NCI-H1930 (cell line): ENCODE results near the gene MPPED1.

Source experiments
- DNase-seq, 2 experiments: peaks; one replicate each; lab custom pipeline; 2025; lab: John Stamatoyannopoulos, UW

The MPPED1 gene

DNA sequence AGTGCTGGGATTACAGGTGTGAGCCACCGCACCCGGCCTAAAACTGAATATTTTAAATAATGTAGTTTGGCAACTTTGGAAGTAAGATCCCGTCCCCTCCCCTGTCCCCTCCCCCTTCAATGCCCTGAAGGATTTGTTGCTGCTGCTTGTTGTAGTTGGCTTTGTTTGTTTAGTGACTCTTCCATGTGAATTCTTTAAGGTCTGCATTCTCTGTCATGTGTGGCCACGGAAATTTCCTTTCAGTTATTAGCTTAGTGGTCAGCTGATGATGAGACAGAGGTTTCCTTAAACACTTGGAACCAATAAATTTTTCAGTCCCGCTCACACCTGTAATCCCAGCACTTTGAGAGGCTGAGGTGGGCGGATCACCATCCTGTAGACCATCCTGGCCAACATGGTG lies 109.9 kb downstream of the MPPED1 start:
- no peak for DNase-seq

GRCh38 chr22:43526117-43526655 lies 114.4 kb downstream of the MPPED1 start:
- DNase-seq, result no peak

DNA sequence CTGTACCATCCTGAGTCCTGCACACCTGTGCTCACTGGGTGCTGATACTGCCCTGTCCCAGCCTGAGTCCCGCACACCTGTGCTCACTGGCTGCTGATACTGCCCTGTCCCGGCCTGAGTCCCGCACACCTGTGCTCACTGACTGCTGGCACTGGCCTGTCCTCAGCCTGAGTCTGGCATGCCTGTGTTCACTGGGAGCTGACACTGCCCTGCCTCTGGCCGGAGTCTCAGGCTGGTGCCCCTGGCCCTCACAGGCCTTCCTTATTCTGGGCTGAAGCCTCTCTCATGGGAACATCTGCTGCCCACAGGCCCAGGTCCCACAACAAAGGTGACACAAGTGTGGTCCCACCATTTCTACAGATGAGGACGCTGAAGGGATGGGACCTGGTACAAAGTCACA lies 115.1 kb downstream of the MPPED1 start:
- no peak for DNase-seq

- DNase-seq, result no peak
Observed at GRCh38 chr22:43528601-43529360, 117.0 kb downstream of the MPPED1 start.

DNA sequence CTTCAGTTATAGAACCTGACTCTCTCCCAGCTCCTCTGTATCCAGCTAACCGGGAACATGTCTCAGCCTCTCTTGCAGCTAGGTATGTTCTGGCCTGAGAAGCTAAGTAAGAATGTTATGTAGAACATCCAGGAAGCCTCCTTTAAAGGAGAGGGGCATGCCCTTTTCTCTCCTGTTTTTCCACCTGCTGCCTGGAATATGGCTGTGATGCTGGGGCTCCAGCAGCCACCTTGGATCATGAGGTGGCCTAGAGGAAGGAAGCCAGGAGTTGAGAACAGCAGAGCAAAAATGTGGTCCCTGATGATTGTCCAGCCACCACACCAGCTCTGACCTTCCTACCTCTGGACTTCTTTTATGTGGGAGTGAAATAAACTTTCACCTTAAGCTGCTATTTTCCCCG lies 117.6 kb downstream of the MPPED1 start:
- DNase-seq, result no peak

DNA sequence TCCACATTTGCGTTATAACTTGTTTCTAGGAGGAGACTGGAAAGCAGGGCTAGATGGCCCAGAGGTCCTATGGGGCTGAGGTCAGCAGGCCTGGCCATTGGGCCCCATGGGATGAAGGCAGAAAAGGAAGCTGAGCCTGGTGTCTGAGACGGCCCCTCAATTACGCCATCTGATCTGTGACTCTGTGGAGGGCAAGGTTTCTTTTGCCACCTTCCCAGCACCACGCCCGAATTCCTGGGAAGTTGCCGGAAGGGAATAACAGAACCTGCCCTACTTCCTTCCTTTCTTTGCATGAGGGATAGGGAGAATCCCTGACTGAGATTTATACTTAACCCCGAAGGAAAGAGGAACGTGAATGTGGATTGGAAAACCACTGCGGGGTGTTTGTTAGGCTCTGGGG lies 118.1 kb downstream of the MPPED1 start:
- no peak for DNase-seq

- no peak for DNase-seq
Observed at GRCh38 chr22:43530349-43531201, 118.8 kb downstream of the MPPED1 start.

- no peak for DNase-seq
Observed at GRCh38 chr22:43531651-43532050, 119.8 kb downstream of the MPPED1 start.

DNA sequence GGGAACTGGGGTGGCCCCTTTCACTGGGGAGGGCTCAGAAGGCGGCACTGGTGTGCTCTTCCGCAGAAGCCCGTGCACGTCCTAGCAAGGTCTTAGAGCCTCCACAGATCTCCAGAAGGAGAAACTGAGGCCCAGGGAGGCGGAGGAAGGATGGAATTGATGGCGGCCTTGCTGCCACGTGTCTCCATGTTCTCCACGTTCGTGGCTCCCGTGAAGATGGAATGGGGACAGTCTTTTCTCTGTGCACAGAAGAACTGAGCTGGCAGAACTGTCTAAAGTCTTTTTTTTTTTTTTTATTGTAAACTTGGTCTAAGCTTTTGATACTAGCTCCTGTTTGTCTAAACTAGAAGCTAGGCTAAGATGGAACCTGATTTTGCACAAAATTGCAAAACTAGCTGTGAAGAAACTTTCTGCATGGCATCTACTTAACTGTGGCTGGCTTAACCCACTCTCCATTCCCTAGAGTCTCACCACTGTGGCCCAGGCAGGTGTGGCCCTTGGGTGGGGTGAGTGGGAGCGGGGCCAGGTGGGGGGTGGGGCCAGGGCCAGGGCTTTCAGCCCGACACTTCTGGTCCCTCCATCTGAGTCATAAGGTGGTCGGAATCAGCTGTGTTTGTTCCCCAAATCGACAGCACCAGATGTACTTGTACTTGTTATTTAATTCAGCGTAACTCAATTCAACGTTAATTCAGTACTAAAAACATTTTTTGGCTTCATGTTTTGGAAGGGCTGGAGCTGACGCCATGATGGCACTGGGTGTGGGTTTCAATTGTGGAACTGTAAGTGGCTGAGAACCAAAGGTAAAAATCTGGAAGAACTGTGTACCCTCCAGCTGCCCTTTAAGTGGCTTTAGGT lies 120.7 kb downstream of the MPPED1 start:
- no peak for DNase-seq

DNA sequence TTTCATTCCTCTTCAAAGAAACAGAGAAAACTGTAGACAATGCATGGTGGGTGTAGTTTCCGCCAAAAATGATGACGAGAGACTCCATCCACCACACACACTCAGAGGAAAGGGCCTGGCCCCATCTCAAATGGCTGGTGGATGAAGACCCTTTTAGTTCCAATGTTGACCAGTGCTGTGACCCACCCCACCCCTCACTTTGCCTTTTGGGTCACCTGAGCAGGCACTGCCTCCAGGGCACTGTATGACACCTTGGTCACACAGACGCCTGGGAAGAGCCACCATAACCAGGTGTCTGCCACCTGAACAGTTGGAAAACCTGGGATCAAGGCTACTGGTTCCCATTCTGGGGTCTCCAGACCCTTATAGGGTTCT lies 121.3 kb downstream of the MPPED1 start:
- DNase-seq, result no peak

DNA sequence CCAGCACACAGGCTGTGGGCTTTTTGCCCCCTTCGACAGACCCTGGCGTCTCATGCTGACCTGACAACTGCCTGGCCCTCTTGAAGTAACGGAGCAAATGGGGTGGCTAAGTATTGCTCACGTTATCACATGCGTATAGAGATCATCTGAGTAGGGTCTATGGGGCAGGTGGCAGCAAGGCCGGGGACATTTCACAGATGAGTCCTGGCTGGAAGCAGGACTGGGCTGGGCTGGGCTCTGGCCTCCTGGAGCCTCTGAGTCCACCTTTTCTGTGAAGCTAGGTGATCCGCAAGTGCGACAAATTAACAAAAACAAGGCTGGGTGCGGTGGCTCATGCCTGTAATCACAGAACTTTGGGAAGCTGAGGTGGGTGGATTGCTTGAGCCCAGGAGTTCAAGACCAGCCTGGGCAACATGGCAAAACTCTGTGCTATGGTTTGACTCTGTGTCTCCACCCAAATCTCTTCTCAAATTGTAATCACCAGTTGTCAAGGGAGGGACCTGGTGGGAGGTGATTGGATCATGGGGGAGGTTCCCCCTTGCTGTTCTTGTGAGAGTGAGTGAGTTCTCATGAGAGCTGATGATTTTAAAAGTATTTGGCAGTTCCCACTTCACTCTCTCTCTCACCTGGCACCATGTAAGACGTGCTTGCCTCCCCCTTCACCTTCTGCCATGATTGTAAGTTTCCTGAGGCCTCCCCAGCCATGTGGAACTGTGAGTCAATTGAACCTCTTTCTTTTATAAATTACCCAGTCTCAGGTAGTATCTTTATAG lies 122.0 kb downstream of the MPPED1 start:
- DNase-seq, result no peak

GRCh38 chr22:43534916-43535315 lies 123.1 kb downstream of the MPPED1 start:
- no peak for DNase-seq

GRCh38 chr22:43535336-43535735 lies 123.5 kb downstream of the MPPED1 start:
- no peak for DNase-seq

GRCh38 chr22:43535741-43536140 lies 123.9 kb downstream of the MPPED1 start:
- no peak for DNase-seq

- DNase-seq, result no peak
Observed at GRCh38 chr22:43537019-43537585, 125.3 kb downstream of the MPPED1 start.

DNA sequence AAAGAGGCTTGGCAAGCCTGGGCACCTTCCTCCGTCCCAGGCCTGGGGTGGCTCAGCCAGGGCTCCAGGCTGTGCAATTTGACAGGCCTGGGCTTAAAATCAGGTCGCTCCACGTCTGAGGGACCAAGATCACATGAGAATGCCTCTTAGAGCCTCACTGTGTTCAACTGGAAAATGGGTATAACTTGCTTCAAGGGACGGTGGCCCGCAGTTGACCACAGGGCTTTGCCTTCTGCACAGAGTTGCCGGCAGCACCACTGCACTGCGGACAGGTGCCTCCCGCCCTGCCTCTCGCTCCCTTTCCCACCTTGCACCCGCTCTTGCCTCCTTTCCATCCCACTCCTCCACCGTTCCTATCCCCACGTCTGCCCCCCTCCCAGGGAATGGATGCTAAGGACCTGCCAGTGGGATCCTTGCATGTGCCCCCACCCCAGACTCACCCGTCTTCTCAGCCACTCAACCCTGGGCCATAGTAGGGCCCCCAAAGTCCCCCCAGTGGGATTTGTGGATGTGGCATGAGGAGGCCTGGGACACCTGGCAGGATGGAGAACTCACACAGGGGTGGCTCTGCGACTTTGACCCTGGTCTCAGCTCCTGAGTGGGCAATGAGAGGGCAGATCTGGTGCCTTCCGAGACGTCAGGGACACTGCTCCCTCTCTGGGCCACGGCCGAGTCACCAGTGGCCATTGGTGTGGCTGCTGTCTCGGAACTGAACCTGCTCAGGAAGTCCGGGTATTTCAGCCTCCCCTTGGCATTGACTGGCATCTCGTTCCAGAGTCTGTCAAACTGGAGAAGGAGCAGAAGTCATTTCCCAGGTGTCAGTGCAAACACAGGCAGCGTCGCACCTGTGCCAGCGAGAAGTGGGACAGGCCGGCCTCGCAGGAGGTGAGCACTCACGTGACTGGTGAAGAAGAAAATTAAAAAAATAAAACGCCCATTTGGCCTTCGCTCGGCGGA lies 128.0 kb downstream of the MPPED1 start:
- DNase-seq, result no peak

- DNase-seq, result no peak
Observed at GRCh38 chr22:43540529-43540923, 128.7 kb downstream of the MPPED1 start.

DNA sequence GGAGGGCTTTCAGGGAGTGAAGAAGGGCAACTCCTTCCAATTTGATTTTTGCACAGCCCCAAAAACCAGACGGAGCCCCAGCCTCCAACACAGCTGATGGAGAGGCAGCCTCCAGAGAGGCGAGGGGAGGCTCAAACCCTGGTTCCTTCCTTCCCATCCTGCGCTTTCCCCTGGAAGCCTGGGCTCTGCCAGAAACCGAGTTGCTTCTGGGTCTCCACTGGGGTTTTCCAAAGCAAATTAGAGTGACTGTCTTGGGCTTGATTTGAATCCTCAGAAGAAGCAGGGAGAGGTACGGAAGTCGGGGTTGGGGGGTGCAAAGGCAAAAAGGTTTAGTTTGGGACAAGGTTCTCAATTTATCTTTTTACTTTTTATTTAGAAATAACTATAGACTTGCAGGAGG lies 129.2 kb downstream of the MPPED1 start:
- DNase-seq, result no peak

DNA sequence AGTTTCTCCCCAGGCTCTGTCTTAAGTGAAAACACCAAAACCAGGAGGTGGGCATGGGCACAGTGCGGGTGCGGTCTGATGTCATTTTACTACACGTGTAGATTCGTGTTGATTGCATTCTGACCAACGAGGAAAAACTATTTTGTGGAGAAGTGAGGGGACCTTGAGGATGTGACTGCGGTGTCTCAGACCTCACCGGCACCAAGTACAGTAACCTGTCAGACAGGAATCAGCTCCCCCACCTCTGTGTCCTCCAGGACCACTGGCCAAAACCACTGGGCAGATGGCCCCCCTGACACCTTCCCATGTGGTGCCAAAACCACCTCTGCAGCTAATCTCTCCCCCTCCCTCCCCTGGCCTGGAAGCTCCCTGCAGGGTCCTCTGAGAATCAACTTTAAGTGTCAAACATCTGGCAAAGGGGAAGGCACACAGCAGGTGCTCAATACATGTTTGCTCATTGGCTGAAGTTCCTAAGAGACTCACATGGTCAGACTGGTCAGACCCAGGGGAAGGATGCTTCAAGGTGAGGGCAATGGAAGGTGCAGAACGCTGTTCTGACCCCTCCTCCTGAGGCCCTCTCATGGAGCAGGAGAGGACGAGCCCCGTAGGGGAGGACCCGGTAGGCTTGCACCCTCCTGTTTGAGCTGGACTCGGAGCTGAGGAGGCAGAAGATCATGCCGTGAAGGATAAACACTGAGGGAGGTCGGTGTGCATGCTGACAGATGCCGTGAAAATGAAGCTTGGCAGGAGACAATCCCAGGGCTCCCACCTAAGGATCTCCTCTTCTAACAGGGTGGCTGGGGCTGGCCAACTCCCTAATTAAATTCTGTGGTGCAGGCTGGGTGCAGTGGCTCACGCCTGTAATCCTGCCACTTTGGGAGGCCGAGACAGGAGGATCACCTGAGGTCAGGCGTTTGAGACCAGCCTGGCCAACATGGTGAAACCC lies 129.9 kb downstream of the MPPED1 start:
- DNase-seq, result no peak
